H9 (cell line): ENCODE results near the gene SACM1L. TPM values are rescaled to one million over a fixed set of nuclear protein-coding genes. Genes with fewer than 3 reads are reported as not detected.

Experiments used
- DNase-seq: peaks from one replicate; pipeline ENCODE4 v3.0.0-alpha.2; 2017
- H2AFZ ChIP-seq: one replicate; pipeline ENCODE4 v1.6.1; 2013; ENCODE audit warnings: mild to moderate bottlenecking, low read length, control low read depth, moderate library complexity
- H2AK5ac ChIP-seq: 2 replicates; pipeline ENCODE4 v1.6.1; 2013; ENCODE audit warnings: low read length, control low read depth, mixed read lengths; ENCODE audit not compliant: insufficient read length
- H2BK120ac ChIP-seq: one replicate; pipeline ENCODE4 v1.6.1; 2013; ENCODE audit warnings: low read depth, mild to moderate bottlenecking, low read length, control low read depth, inconsistent platforms; ENCODE audit not compliant: poor library complexity, severe bottlenecking
- H2BK12ac ChIP-seq: 2 replicates; pipeline ENCODE4 v1.6.1; 2013; ENCODE audit warnings: low read length, control low read depth, mixed read lengths, low read depth; ENCODE audit not compliant: insufficient read length
- H2BK15ac ChIP-seq: 2 replicates; pipeline ENCODE4 v1.6.1; 2013; ENCODE audit warnings: low read depth, low read length, control low read depth
- H2BK20ac ChIP-seq: one replicate; pipeline ENCODE4 v1.6.1; 2013; ENCODE audit warnings: low read depth, mild to moderate bottlenecking, low read length, control low read depth, inconsistent platforms; ENCODE audit not compliant: poor library complexity, severe bottlenecking
- H2BK5ac ChIP-seq: 2 replicates; pipeline ENCODE4 v1.6.1; 2013; ENCODE audit warnings: low read length, control low read depth, mixed read lengths; ENCODE audit not compliant: insufficient read length
- H3K14ac ChIP-seq: 2 replicates; pipeline ENCODE4 v1.6.1; 2013; ENCODE audit warnings: low read length, control low read depth; ENCODE audit not compliant: insufficient read depth
- H3K18ac ChIP-seq: 2 replicates; pipeline ENCODE4 v1.6.1; 2013; ENCODE audit warnings: low read depth, mild to moderate bottlenecking, mixed read lengths, low read length, control low read depth; ENCODE audit not compliant: insufficient read length
- H3K23ac ChIP-seq: 2 replicates; pipeline ENCODE4 v1.6.1; 2013; ENCODE audit warnings: low read length, control low read depth, mixed read lengths, low read depth; ENCODE audit not compliant: insufficient read length
- H3K23me2 ChIP-seq: 2 replicates; pipeline ENCODE4 v1.6.1; 2013; ENCODE audit warnings: low read depth, mild to moderate bottlenecking, mixed read lengths, low read length, control low read depth; ENCODE audit not compliant: insufficient read length, poor library complexity, severe bottlenecking
- H3K27ac ChIP-seq: 2 replicates; pipeline ENCODE4 v1.5.1; 2013; ENCODE audit warnings: low read length, control low read depth, mixed read lengths, low read depth; ENCODE audit not compliant: insufficient read length
- H3K27me3 ChIP-seq: 2 replicates; pipeline ENCODE4 v1.6.1; 2013; ENCODE audit warnings: low read length, control low read depth, inconsistent platforms; ENCODE audit not compliant: insufficient read depth
- H3K4ac ChIP-seq: 2 replicates; pipeline ENCODE4 v1.6.1; 2013; ENCODE audit warnings: low read depth, mild to moderate bottlenecking, control low read depth, inconsistent platforms, low read length, moderate library complexity
- H3K4me1 ChIP-seq: 2 replicates; pipeline ENCODE4 v1.6.1; 2013; ENCODE audit warnings: low read length, control low read depth, inconsistent platforms; ENCODE audit not compliant: insufficient read depth
- H3K4me2 ChIP-seq: 2 replicates; pipeline ENCODE4 v1.6.1; 2013; ENCODE audit warnings: low read length, control low read depth, mixed read lengths; ENCODE audit not compliant: insufficient read length, insufficient read depth
- H3K56ac ChIP-seq: 2 replicates; pipeline ENCODE4 v1.6.1; 2013; ENCODE audit warnings: low read depth, mild to moderate bottlenecking, mixed read lengths, low read length, control low read depth; ENCODE audit not compliant: insufficient read length
- H3K79me1 ChIP-seq: 2 replicates; pipeline ENCODE4 v1.6.1; 2013; ENCODE audit warnings: low read depth, mild to moderate bottlenecking, moderate library complexity, low read length, control low read depth, inconsistent platforms; ENCODE audit not compliant: insufficient read depth, poor library complexity, severe bottlenecking
- H3K79me2 ChIP-seq: 2 replicates; pipeline ENCODE4 v1.6.1; 2013; ENCODE audit warnings: low read length, control low read depth, inconsistent platforms; ENCODE audit not compliant: insufficient read depth
- H3K9ac ChIP-seq: 2 replicates; pipeline ENCODE4 v1.6.1; 2013; ENCODE audit warnings: low read length, control low read depth, mixed read lengths; ENCODE audit not compliant: insufficient read length; ENCODE audit errors: extremely low read depth
- H3K9me3 ChIP-seq: one replicate; pipeline ENCODE4 v1.6.1; 2013; ENCODE audit warnings: low read depth, low read length, inconsistent platforms; ENCODE audit not compliant: control insufficient read depth
- H3T11ph ChIP-seq: one replicate; pipeline ENCODE4 v1.6.1; 2013; ENCODE audit warnings: mild to moderate bottlenecking, low read length, control low read depth, inconsistent platforms
- H4K20me1 ChIP-seq: one replicate; pipeline ENCODE4 v1.6.1; 2013; ENCODE audit not compliant: control insufficient read depth, insufficient read length, insufficient read depth
- H4K5ac ChIP-seq: 2 replicates; pipeline ENCODE4 v1.6.1; 2013; ENCODE audit warnings: low read depth, mild to moderate bottlenecking, mixed read lengths, low read length, control low read depth; ENCODE audit not compliant: insufficient read length
- H4K8ac ChIP-seq: replicated peaks from 2 replicates; pipeline ENCODE4 v1.6.1; 2013; ENCODE audit warnings: low read length, control low read depth, mixed read lengths, low read depth; ENCODE audit not compliant: insufficient read length
- H4K91ac ChIP-seq: 2 replicates; pipeline ENCODE4 v1.6.1; 2013; ENCODE audit warnings: low read depth, mild to moderate bottlenecking, moderate library complexity, mixed read lengths, low read length, control low read depth; ENCODE audit not compliant: insufficient read length
- H3K27ac Mint-ChIP-seq, 3 experiments: 2 replicates in 2 of 3; 3 replicates in 1 of 3; pipeline ENCODE4 v1.8.0; 2020 to 2021; ENCODE audit warnings: mixed read lengths in 3 of 3, mild to moderate bottlenecking in 1 of 3, moderate library complexity in 1 of 3
- H3K27me3 Mint-ChIP-seq: 2 replicates; pipeline ENCODE4 v1.8.0; 2021; ENCODE audit warnings: low read depth, mild to moderate bottlenecking, moderate library complexity, mixed read lengths
- H3K36me3 Mint-ChIP-seq, 3 experiments: 2 replicates in 2 of 3; 3 replicates in 1 of 3; pipeline ENCODE4 v1.8.0; 2020 to 2021; ENCODE audit warnings: low read depth in 3 of 3, mixed read lengths in 3 of 3; ENCODE audit not compliant: insufficient read depth in 1 of 3
- H3K4me1 Mint-ChIP-seq, 2 experiments: 2 replicates each; pipeline ENCODE4 v1.8.0; 2020; ENCODE audit warnings: mixed read lengths in 2 of 2
- H3K4me3 Mint-ChIP-seq, 2 experiments: 2 replicates in 1 of 2; 3 replicates in 1 of 2; pipeline ENCODE4 v1.8.0; 2020 to 2021; ENCODE audit warnings: mild to moderate bottlenecking in 2 of 2, mixed read lengths in 2 of 2, moderate library complexity in 1 of 2
- H3K9me3 Mint-ChIP-seq, 2 experiments: 2 replicates in 1 of 2; 3 replicates in 1 of 2; pipeline ENCODE4 v1.8.0; 2020; ENCODE audit warnings: mild to moderate bottlenecking in 2 of 2, mixed read lengths in 2 of 2, moderate library complexity in 1 of 2
- WGBS: extraction: QIAGEN DNeasy Blood & Tissue Kit; methylation state at CpG from one replicate; pipeline ENCODE4 v1.1.7; 2013; ENCODE audit warnings: missing lambda C conversion rate, low lambda C conversion rate, mixed read lengths; ENCODE audit not compliant: insufficient read length; ENCODE audit errors: extremely low coverage; 5-methylcytosine and 5-hydroxymethylcytosine counted together
- total RNA-seq: library from RNA; stranded (reverse); gene quantifications from 2 replicates; pipeline ENCODE4 v1.2.1, GENCODE V29; 2021
- TF ChIP-seq, protein P1 (sequence below): fragments of 200-600 bp; sonication (generic); conservative IDR thresholded peaks from 3 replicates; pipeline ENCODE4 v1.8.0; 2021; ENCODE audit warnings: antibody characterized with exemption, mild to moderate bottlenecking

The SACM1L gene
- total RNA-seq, 1 experiment from 2014 or later, result 52.8 TPM

DNA sequence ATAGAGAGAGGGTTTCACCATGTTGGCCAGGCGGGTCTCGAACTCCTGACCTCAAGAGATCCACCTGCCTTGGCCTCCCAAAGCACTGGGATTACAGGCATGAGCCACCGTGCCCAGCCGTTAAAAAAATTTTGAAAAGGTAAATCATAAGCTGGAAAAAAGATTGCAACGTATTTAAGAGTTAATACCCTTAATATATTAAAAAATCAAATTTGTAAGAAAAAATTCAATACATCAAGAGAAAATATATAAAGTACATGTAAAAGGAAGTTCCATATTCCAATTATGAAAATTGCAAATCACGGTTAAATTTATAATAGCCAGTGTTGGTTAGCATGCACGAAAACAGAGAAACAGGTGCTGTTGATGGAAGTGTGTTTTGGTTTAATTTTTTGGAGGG is 2.3 kb upstream of the SACM1L start:
- H2BK5ac ChIP-seq, result no peak overlapping the region
- Mint-ChIP-seq H3K4me1 (peaks cover 43 to 44% of the 10 kb centered on the region in 2 experiments), H3K9me3 (peaks cover 7 to 9% of the 10 kb centered on the region in 2 experiments), H3K4me3 (peak overlapping the region in 1 of 2 experiments; percentile 49; a peak in 2 of 5 replicates), H3K27me3 (peaks cover 3% of the 10 kb centered on the region), H3K27ac (no peak overlapping the region), H3K36me3 (peaks cover 12 to 20% (median 18%) of the 10 kb centered on the region in 3 experiments)
- TF ChIP-seq, protein P1, sequence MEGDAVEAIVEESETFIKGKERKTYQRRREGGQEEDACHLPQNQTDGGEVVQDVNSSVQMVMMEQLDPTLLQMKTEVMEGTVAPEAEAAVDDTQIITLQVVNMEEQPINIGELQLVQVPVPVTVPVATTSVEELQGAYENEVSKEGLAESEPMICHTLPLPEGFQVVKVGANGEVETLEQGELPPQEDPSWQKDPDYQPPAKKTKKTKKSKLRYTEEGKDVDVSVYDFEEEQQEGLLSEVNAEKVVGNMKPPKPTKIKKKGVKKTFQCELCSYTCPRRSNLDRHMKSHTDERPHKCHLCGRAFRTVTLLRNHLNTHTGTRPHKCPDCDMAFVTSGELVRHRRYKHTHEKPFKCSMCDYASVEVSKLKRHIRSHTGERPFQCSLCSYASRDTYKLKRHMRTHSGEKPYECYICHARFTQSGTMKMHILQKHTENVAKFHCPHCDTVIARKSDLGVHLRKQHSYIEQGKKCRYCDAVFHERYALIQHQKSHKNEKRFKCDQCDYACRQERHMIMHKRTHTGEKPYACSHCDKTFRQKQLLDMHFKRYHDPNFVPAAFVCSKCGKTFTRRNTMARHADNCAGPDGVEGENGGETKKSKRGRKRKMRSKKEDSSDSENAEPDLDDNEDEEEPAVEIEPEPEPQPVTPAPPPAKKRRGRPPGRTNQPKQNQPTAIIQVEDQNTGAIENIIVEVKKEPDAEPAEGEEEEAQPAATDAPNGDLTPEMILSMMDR, result no peak
- no peak overlapping the region for H2BK12ac ChIP-seq
- no peak overlapping the region for H3K4me2 ChIP-seq
- no peak overlapping the region for H4K5ac ChIP-seq
- H2AFZ ChIP-seq, result no peak overlapping the region
- H3T11ph ChIP-seq, result no peak overlapping the region
- H4K8ac ChIP-seq, result no peak overlapping the region
- H3K23me2 ChIP-seq, result peaks cover 6% of the 10 kb centered on the region
- H3K79me1 ChIP-seq, result peaks cover 3% of the 10 kb centered on the region
- H3K79me2 ChIP-seq, result peaks cover 19% of the 10 kb centered on the region
- no peak overlapping the region for H3K23ac ChIP-seq
- H4K20me1 ChIP-seq, result no peaks in the 10 kb centered on the region
- H3K9ac ChIP-seq, result no peak overlapping the region
- no peak overlapping the region for H3K14ac ChIP-seq
- no CpG with 5 or more reads among the region's 7 CpGs for WGBS
- no peak overlapping the region for H2BK20ac ChIP-seq
- no peak overlapping the region for H3K56ac ChIP-seq
- H4K91ac ChIP-seq, result no peak overlapping the region
- H3K18ac ChIP-seq, result no peak overlapping the region
- H3K4me1 ChIP-seq, result peaks cover 10% of the 10 kb centered on the region; the same call in 1 of the 2 replicates
- DNase-seq, result no peak
- H3K9me3 ChIP-seq, result no peaks in the 10 kb centered on the region
- H3K27ac ChIP-seq, result no peak overlapping the region
- H3K4ac ChIP-seq, result no peak overlapping the region
- H2BK15ac ChIP-seq, result no peak overlapping the region
- H3K27me3 ChIP-seq, result no peaks in the 10 kb centered on the region
- H2BK120ac ChIP-seq, result no peak overlapping the region
- no peak overlapping the region for H2AK5ac ChIP-seq
